Suprapubic skin (tissue), 3 donors: ENCODE measurements around the gene CACNA2D3.

Experiments
- CTCF ChIP-seq, 2 donors: fragments of 200-600 bp in 1 of 2; fragments of 450-650 bp in 1 of 2; sonication (generic) in 1 of 2; IDR thresholded peaks; one replicate each; pipeline ENCODE4 v1.5.1; 2016 to 2019; ENCODE audit warnings: antibody characterized with exemption in 2 of 2, mild to moderate bottlenecking in 1 of 2, moderate library complexity in 1 of 2
- EP300 ChIP-seq: sonication (generic); formaldehyde crosslinking; IDR thresholded peaks from one replicate; pipeline ENCODE4 v1.6.1; 2017; ENCODE audit warnings: antibody characterized with exemption
- POLR2A ChIP-seq, 2 donors: fragments of 450-650 bp; IDR thresholded peaks; one replicate each; pipeline ENCODE4 v1.6.1; 2017; ENCODE audit warnings: antibody characterized with exemption in 2 of 2, mild to moderate bottlenecking in 2 of 2, moderate library complexity in 2 of 2

- TF ChIP-seq POLR2A (IDR thresholded peaks at IDR 0.05): no peak
- no peak for TF ChIP-seq CTCF (IDR thresholded peaks at IDR 0.05)
- TF ChIP-seq EP300: no peak
These were observed 519.8 kb downstream of the CACNA2D3 start for GRCh38 chr3:54642147-54642546.
